ENCODE measurements around the gene FCAMR.

Gene FCAMR

GRCh38 chr1:206909161-206909882, 60.9 kb downstream of the FCAMR start:
- no peak for DNase-seq (ENCODE audit: low read depth, low spot score)

GRCh38 chr1:206908038-206908437, 62.2 kb downstream of the FCAMR start:
- DNase-seq (ENCODE audit: low read depth, low spot score): no peak

Data from brain pericyte (primary cell).